CD4-positive, alpha-beta T cell treated with Interferon gamma for 1 hour (primary cell): ENCODE results near the gene ATAD3C.
"Not testable (repeated sequence)": the region's sequence is repeated elsewhere in the genome, so short reads cannot be mapped to it uniquely, and the experiment has no call there.

Source experiments
- DNase-seq: peaks from one replicate; pipeline ENCODE4 v3.0.0-alpha.2; 2020

Gene ATAD3C

GRCh38 chr1:1452365-1452739 lies 2.9 kb downstream of the ATAD3C start:
- DNase-seq: not testable (repeated sequence)

DNA sequence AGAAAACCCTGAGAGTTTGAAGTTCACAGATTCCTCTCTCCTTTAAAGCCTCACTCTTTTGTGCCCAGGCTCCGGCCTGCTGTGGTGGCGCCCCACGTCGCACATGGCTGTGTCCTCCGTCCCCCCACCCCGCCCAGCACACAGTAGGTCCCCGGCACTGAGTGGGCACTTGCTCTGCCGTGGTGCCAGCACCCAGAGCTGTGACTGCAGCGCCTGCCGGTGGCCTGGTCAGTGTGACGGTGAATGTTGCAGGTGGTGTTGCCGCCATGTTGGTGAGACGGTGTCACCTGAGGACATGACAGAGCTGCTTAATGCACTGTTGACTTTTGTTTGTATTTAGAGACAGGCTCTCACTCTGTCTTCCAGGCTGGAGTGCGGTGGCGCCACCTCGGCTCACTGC lies 3.4 kb downstream of the ATAD3C start:
- no peak for DNase-seq

GRCh38 chr1:1454286-1455056 lies 5.0 kb downstream of the ATAD3C start:
- not testable (repeated sequence) for DNase-seq

DNA sequence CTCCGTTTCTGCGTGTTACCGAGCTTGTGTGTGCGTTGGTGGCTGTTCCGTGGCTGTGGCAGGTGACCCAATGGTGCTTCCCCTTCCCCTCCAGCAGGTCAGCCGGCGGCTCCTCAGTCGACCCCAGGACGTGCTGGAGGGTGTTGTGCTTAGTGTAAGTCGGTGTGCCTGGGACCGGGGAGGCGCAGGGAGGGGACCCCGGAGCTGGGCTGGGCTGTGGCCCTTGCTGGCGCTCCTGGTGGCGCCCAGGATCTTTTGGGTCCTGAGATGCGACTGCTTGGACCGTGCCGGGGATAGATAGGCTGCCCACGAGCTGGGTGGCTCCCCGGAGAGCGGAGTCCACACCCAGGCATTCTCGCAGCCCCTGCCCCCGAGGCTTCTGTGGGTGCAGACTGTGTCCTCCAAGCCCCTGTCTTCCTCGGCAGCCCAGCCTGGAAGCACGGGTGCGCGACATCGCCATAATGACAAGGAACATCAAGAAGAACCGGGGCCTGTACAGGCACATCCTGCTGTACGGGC lies 5.9 kb downstream of the ATAD3C start:
- no peak for DNase-seq

GRCh38 chr1:1455934-1456333 lies 6.4 kb downstream of the ATAD3C start:
- DNase-seq: not testable (repeated sequence)

- not testable (repeated sequence) for DNase-seq
Measured at GRCh38 chr1:1456683-1457255, 7.3 kb downstream of the ATAD3C start.

DNA sequence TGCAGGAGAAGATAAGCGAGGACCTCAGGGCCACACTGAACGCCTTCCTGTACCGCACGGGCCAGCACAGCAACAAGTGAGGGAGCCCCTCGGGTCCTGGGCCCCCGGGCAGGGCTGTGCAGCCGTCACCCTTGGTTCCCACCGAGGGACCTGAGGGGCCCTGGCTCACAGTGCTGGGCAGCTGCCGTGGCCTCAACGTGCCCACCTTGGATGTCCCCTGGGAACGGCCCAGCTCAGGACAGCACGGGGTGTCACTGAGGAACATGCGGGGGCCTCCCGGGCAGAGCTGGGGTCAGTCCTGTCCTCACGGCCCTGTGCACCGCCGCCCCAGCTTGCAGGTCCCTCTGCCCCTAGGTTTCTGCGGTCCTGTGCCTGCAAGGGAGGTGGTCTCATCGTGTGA lies 9.7 kb downstream of the ATAD3C start:
- DNase-seq: not testable (repeated sequence)

DNA sequence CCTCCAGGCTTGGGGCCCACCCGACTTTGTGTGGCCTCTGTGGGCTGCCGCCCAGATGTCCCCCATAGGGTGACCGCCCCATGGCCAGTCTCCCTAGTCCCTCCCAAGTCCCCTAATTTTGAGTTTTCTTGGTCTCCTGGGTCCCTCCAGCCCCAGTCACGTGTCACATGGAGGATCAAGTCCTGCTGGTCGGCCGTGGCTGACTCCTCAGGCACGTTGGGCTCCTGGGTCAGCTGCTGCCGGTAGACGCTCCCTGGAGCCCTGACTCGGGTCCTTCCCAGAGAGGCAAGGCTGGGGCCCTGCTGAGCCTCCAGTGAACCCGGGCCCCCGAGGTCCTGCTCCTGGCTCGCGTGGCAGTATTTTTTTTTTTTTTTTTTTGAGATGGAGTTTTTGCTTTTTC lies 10.2 kb downstream of the ATAD3C start:
- not testable (repeated sequence) for DNase-seq

DNA sequence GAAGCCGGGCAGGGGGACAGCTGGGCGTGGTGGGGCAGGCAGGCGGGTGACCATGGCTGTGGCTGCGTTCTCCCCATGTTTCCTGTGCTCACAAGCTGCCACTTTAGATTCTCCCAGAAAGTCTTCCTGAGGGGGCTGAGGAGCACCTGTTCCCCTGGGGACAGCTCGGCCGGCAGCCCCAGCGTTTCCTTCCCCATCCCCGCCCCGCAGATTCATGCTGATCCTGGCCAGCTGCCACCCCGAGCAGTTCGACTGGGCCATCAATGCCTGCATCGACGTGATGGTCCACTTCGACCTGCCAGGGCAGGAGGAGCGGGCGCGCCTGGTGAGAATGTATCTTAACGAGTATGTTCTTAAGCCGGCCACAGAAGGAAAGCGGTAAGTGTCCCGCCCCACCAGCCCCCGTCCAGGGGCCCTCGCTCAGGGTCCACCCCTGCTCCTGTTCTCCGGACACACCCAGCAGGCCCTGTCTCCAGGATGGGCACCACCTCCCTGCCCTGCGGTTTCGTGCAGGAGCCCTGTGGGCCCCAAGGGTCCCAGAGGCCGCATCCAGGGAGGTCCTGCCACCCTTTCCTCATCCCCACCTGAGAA lies 11.1 kb downstream of the ATAD3C start:
- no peak for DNase-seq

DNA sequence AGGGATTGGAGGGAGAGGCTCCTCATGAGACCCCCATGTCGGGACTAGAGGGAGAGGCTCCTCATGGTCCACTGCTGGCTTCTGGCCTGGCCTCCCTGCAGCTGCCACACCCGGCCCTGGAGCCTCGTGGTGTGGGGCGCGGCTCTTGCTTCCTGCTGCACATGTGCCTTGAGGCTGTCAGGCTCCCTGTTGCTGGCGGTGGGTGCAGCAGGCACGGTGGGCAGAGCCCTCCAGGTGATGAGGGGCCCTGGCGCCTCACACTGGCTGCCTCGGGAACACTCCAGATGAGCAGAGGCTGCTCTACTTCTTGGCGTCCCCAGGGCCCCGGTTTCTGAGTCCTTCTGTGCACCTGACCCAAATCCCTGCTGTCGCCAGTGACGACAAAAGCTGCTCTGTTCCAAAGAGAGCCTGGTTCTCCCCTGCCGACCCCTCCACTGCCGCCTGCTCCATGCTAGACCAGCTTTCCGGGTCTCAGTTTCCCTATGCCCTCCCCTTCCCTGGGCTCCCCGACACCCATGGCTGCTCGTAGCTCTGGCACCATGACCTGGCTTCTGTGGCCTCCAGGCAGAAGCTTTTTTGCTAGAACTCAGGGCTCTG lies 12.3 kb downstream of the ATAD3C start:
- no peak for DNase-seq

- peak; percentile 25 for DNase-seq
Measured at GRCh38 chr1:1462318-1462966, 13.0 kb downstream of the ATAD3C start.

- no peak for DNase-seq
Measured at GRCh38 chr1:1463312-1463711, 13.8 kb downstream of the ATAD3C start.

GRCh38 chr1:1468196-1468985 lies 18.9 kb downstream of the ATAD3C start:
- not testable (repeated sequence) for DNase-seq

DNA sequence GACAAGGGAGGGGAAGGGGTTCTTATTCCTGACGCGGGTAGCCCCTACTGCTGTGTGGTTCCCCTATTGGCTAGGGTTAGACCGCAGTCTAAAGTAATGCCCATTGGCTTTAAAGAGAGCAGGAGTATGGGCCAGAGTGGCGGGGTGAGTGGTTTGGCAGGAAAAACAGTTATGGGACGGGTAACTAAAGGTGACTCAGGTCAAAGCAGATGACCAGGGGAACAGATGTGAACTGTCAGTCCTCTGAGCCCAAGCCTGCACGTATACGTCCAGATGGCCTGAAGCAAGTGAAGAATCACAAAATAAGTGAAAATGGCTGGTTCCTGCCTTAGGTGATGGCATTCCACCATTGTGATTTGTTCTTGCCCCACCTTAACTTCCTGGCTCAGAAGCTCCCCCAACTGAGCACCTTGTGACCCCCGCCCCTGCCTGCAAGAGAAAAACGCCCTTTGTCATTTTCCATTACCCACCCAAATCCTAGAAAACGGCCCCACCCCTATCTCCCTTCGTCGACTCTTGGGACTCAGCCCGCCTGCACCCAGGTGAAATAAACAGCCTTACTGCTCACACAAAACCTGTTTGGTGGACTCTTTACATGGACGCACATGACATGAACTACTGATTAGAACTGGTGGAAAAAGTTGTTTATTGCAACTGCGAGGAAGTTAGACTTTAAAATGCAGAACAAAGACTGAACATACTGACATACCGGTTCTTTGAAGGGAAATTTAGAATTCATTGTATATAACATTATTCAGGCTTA lies 21.3 kb downstream of the ATAD3C start:
- DNase-seq: no peak

DNA sequence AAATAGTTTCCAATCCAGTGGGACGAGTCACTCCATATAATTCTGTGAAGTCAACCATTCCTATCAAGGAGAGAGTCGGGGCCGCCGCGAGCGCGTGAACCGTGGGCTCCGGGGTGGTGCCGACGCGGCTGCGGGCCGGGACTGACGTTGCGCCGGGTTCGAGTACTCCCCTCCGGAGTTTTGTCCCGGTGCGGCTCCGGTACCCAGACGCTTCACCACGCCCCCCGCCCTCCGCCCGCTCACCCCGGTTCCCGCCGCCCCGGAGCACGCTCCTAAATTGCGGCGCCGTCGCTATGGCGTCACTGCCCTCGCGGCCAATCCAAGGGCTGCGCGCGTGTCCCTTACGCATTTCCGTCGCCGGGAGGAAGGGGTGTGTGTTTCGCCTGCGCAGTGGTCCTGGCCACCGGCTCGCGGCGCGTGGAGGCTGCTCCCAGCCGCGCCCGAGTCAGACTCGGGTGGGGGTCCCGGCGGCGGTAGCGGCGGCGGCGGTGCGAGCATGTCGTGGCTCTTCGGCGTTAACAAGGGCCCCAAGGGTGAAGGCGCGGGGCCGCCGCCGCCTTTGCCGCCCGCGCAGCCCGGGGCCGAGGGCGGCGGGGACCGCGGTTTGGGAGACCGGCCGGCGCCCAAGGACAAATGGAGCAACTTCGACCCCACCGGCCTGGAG lies 22.0 kb downstream of the ATAD3C start, which contains the start of gene ATAD3B:
Gene ATAD3B, plus strand, starts transcription at position 377 of the 664 bp plus-strand sequence. Its CDS starts 120 bp downstream, at position 497.
- peak; percentile 89 for DNase-seq

DNA sequence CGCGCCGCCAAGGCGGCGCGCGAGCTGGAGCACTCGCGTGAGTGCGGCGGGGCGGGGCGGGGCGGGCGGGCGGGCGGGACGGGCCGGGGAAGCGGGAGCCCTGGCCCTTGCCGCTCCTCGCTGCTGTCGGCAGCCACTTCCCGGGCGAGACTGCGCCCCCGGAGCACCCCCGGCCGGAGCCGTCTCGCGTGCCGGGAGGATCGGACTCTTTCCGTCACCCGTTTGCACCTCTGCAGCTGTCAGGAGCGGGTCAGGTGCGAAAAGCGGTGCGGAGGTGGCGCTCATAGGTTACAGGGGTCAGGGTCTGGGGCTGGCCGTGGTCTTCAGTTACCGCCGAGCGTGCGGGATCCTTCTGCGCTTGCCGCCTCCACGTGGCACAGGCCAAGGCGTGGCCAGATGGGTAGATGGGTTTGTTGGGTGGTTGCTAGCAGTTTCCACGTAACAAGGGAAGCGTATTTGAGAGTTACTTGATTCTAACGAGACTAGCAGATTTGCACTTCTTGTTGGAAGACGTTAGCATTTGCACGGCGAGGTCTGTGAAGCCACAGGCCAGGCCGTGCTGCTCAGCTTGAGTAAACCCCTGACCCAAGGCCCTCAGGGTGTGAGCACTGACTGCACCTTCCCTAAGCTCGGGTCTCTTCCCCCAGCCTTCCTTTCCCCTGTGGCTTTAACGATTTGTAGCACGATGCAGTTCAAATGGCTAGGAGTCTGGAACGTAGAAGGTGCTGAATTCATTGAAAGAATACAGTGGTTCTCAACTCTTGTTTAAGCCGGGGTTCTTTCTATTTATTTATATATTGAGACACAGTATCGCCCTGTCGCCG lies 22.8 kb downstream of the ATAD3C start:
- DNase-seq: not testable (repeated sequence)

GRCh38 chr1:1476011-1476410 lies 26.5 kb downstream of the ATAD3C start:
- DNase-seq: peak; percentile 50

- no peak for DNase-seq
Measured at GRCh38 chr1:1477206-1477605, 27.7 kb downstream of the ATAD3C start.

- DNase-seq: no peak
Measured at GRCh38 chr1:1479547-1480487, 30.3 kb downstream of the ATAD3C start.
